Peyer's patch (tissue), 4 donors: ENCODE results near the gene FOXR1. TPM values are rescaled to one million over a fixed set of nuclear protein-coding genes. Genes with fewer than 3 reads are reported as not detected.

Source experiments
- DNase-seq, 3 donors: peaks; one replicate each; pipeline ENCODE4 v3.0.0-alpha.2; 2017 to 2019
- H3K27ac ChIP-seq, 4 donors: fragments of 200-600 bp; sonication (generic); one replicate each; pipeline ENCODE4 v1.5.1; 2016 to 2019
- H3K27me3 ChIP-seq, 2 donors: fragments of 200-600 bp; sonication (generic); one replicate each; pipeline ENCODE4 v1.5.1; 2019
- H3K36me3 ChIP-seq, 3 donors: fragments of 200-600 bp; sonication (generic); one replicate each; pipeline ENCODE4 v1.5.1; 2016 to 2019
- H3K4me1 ChIP-seq, 4 donors: fragments of 200-600 bp; sonication (generic); one replicate each; pipeline ENCODE4 v1.5.1; 2016 to 2019
- H3K4me3 ChIP-seq, 4 donors: fragments of 200-600 bp; sonication (generic); 1 replicate in 3 of 4; 2 replicates in 1 of 4; pipeline ENCODE4 v1.5.1; 2016 to 2019; ENCODE audit warnings: mild to moderate bottlenecking in 1 of 4
- H3K9me3 ChIP-seq, 4 donors: fragments of 200-600 bp; sonication (generic); one replicate each; pipeline ENCODE4 v1.5.1; 2016 to 2019; ENCODE audit warnings: mild to moderate bottlenecking in 1 of 4
- POLR2A ChIP-seq, 2 donors: fragments of 450-650 bp; IDR thresholded peaks; one replicate each; pipeline ENCODE4 v1.5.1; 2017; ENCODE audit warnings: antibody characterized with exemption in 2 of 2, mild to moderate bottlenecking in 2 of 2, moderate library complexity in 2 of 2
- total RNA-seq, 4 donors: library from RNA; depleted of rRNA; stranded (reverse); fragments of >200 nt; gene quantifications; one replicate each; pipeline ENCODE4 v1.1.0, GENCODE V29; 2016
- TF ChIP-seq, protein P1 (sequence below), 6 experiments: fragments of 450-650 bp in 4 of 6; fragments of 200-600 bp in 2 of 6; sonication (generic) in 1 of 6; IDR thresholded peaks; one replicate each; pipeline ENCODE4 v1.5.1; 2017 to 2019; ENCODE audit warnings: antibody characterized with exemption in 6 of 6, mild to moderate bottlenecking in 3 of 6, moderate library complexity in 1 of 6

The FOXR1 gene
- total RNA-seq, 4 donors from 2014 or later = not detected

DNA sequence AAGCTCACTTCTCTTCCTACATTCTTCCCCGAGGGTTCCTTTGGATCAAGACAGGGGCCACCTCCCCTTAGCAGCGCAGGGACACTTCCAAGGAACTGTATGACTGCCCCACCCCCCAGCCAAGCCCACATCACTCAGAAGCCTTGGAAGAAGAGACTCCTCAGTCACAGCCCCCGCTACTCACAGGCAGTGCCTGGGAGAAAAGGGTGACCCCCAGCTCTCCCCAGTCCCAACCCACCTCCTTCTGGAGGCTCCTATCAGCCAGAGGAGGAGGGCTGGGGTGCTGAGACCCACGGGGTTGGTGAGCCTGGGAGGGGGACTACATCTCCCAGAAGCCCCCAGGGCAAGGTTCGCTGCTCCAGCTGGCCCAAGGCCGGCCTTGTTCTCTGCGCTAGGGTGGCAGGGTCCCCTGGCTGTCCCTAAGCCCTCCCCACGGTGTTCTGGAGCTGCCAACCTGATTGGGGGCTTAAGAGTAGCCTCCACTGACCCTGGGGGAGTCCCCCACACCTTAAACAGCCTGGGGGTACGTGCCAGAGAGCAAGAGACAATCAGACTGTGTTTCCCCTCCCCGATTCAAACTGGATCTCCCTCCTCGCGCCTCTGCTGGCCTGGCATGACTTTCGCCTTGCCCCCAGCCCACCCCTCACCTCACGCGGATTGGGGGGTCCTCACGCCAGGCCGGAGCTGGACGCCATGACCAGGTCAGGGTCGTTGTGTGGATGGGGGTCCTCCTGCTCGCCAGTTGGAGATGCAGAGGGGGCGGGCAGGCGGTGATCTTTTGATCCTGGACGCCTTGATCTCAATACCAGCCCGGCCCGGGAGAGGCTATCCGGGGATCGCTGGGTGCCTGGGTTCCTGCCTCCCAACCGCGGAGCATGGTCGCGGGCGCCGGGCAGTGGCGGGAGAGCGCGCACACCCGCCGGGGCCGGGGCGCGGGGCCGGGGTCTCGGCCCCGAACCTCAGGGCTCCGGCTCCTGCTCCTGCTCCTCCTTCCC lies 46.7 kb upstream of the FOXR1 start:
- peak; percentile 61 to 77 (median 76) for DNase-seq
- Histone ChIP-seq H3K27ac (peak overlapping the region; percentile 89 to 99 (median 96)), H3K9me3 (no peaks in the 10 kb centered on the region), H3K4me3 (peak overlapping the region; percentile 63 to 91 (median 84)), H3K27me3 (no peaks in the 10 kb centered on the region), H3K36me3 (no peaks in the 10 kb centered on the region), H3K4me1 (peaks cover 2 to 57% (median 33%) of the 10 kb centered on the region in 4 donors)
- TF ChIP-seq, protein P1, sequence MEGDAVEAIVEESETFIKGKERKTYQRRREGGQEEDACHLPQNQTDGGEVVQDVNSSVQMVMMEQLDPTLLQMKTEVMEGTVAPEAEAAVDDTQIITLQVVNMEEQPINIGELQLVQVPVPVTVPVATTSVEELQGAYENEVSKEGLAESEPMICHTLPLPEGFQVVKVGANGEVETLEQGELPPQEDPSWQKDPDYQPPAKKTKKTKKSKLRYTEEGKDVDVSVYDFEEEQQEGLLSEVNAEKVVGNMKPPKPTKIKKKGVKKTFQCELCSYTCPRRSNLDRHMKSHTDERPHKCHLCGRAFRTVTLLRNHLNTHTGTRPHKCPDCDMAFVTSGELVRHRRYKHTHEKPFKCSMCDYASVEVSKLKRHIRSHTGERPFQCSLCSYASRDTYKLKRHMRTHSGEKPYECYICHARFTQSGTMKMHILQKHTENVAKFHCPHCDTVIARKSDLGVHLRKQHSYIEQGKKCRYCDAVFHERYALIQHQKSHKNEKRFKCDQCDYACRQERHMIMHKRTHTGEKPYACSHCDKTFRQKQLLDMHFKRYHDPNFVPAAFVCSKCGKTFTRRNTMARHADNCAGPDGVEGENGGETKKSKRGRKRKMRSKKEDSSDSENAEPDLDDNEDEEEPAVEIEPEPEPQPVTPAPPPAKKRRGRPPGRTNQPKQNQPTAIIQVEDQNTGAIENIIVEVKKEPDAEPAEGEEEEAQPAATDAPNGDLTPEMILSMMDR (IDR thresholded peaks at IDR 0.05) = no peak
- no peak for TF ChIP-seq POLR2A (IDR thresholded peaks at IDR 0.05)

DNA sequence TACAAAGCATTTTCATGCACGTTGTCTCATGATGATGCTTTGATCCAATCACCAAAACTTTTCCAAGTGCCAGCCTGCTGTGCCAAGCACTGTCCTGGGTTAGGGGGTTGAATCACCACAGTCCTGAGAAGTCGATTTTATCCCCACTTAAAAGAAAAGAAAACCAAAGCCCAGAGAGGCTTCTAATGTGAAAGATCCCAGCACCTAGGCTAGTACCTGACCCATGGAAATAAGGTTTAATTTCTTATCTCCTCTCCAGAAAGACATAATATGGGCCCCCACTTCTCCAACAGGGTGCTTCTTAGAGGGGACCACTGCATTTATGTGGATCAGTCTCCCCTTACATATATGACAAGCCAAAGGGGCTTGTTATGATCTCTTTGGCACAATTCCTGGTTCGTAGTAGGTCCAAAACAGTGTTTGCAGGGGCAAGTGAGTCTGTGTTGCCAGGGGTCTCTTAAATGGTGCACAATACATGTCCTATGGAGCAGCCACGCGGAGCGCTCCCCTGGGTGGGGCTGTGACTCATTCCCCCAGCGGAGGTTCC lies 43.9 kb upstream of the FOXR1 start:
- peaks cover 0 to 38% (median 15%) of the 10 kb centered on the region in 4 donors for H3K4me1 ChIP-seq
- H3K9me3 ChIP-seq = no peaks in the 10 kb centered on the region
- TF ChIP-seq, protein P1 (IDR thresholded peaks at IDR 0.05) = no peak
- TF ChIP-seq POLR2A (IDR thresholded peaks at IDR 0.05) = no peak
- no peaks in the 10 kb centered on the region for H3K36me3 ChIP-seq
- DNase-seq = no peak
- no peaks in the 10 kb centered on the region for H3K27me3 ChIP-seq
- H3K4me3 ChIP-seq = peak overlapping the region in 2 of 4 donors; percentile 74 to 81
- H3K27ac ChIP-seq = peak overlapping the region; percentile 92 to 99 (median 98)

DNA sequence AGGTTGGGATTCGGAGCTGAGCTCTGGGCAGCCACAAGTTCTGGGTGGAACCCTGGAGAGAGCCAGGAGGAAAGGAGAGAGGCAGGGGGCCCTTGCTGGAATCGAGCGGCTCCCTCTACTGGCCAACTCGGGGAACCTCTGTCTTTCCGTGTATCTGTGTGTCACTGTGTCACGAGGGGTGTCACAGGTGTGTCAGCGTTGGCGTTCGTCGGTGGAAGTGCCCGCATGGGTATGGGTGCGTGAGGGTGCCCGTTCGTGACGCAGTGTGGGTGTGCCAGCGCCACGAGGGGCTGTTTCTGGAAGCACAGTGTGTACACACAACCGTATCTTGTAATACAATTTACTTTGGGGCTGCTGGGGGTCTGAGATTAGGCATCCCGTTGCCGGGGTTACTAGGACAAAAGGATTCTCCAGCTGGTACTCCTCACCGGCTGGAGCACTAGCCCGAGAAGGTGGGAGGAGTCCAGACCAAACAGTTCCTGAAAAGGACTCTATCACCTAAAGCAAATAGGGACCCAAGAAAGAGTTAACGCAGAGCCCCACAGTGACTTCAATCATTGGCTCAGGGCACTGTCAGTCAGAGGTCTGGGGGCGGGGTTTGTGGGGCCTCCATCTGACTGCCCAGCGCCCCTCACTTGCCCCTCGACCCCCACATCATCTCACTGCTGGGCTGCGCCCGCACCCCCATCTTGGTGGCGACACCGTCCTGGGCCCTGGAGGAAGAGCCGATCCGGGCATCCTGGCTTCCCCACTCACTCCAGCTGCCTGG lies 43.3 kb upstream of the FOXR1 start:
- DNase-seq = peak; percentile 94 to 97 (median 96)
- Histone ChIP-seq H3K27ac (peak overlapping the region; percentile 92 to 99 (median 98)), H3K9me3 (no peaks in the 10 kb centered on the region), H3K4me1 (peaks cover 0 to 32% (median 11%) of the 10 kb centered on the region in 4 donors), H3K4me3 (peak overlapping the region; percentile 71 to 89 (median 78)), H3K36me3 (no peaks in the 10 kb centered on the region), H3K27me3 (no peaks in the 10 kb centered on the region)
- TF ChIP-seq POLR2A (IDR thresholded peaks at IDR 0.05) = peak; percentile 67 to 86
- TF ChIP-seq, protein P1 (IDR thresholded peaks at IDR 0.05) = peak; percentile 91 to 98 (median 96)

DNA sequence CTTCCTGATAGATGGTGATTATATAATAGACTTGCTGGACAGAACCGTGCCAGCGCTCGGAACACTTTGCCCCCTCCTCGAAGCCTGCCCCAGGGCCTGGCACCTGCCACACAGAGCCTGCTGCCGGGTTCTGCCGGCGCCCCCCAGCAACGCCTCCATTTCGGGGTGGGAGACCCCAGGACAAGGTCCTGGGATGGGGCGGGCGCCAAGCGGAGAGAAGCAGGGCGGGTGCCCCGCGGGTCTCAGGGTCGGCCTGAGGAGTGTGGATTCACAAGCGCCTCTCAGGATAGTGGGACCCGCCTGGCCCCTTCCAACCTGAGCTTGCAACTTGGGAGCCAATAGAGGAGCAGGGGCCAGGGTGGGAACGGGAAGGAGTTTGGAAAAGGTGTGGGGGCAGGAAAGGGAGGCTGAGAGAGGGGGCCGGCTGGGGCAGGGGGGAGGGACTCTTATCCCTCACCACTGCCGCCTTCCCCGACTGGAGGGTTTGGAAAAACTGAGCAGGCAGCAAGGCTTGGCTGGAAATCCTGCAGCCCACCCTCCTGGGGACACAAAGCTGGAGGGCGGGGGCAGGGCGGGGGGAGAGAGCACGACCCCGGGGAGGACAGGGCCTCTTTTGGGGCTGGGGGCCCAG lies 42.6 kb upstream of the FOXR1 start:
- TF ChIP-seq POLR2A (IDR thresholded peaks at IDR 0.05) = peak; percentile 70
- TF ChIP-seq, protein P1 (IDR thresholded peaks at IDR 0.05) = peak in 1 of 6 experiments; percentile 11
- no peaks in the 10 kb centered on the region for H3K36me3 ChIP-seq
- H3K9me3 ChIP-seq = no peaks in the 10 kb centered on the region
- no peaks in the 10 kb centered on the region for H3K27me3 ChIP-seq
- no peak for DNase-seq
- peak overlapping the region; percentile 71 to 89 (median 78) for H3K4me3 ChIP-seq
- H3K27ac ChIP-seq = peak overlapping the region; percentile 92 to 99 (median 98)
- H3K4me1 ChIP-seq = peaks cover 0 to 25% (median 9%) of the 10 kb centered on the region in 4 donors
